GM19328 (cell line): ENCODE results near the gene MACROD2.
"Not testable (repeated sequence)": the region's sequence is repeated elsewhere in the genome, so short reads cannot be mapped to it uniquely, and the experiment has no call there.

ENCODE experiments used
- ATAC-seq: cut with Tn5 transposase; IDR thresholded peaks from one replicate; pipeline ENCODE4 v1.9.1; 2021; ENCODE audit warnings: mild to moderate bottlenecking, moderate library complexity; ENCODE audit not compliant: unreplicated experiment

Gene MACROD2

GRCh38 chr20:15930311-15931305 is 1935.3 kb downstream of the MACROD2 start:
- ATAC-seq: no peak

GRCh38 chr20:15931897-15932296 is 1936.6 kb downstream of the MACROD2 start:
- ATAC-seq: no peak

- peak; percentile 74 for ATAC-seq
These were observed 1941.9 kb downstream of the MACROD2 start for GRCh38 chr20:15937179-15937578.

- no peak for ATAC-seq
These were observed 1943.5 kb downstream of the MACROD2 start for GRCh38 chr20:15938847-15939246.

GRCh38 chr20:15940127-15940526 is 1944.8 kb downstream of the MACROD2 start:
- ATAC-seq: no peak

- no peak for ATAC-seq
These were observed 1946.8 kb downstream of the MACROD2 start for GRCh38 chr20:15942130-15942529.

GRCh38 chr20:15945289-15945688 is 1950.0 kb downstream of the MACROD2 start:
- no peak for ATAC-seq

GRCh38 chr20:15949391-15949790 is 1954.1 kb downstream of the MACROD2 start:
- no peak for ATAC-seq

- no peak for ATAC-seq
These were observed 1956.3 kb downstream of the MACROD2 start for GRCh38 chr20:15951658-15952057.

GRCh38 chr20:15958142-15958541 is 1962.8 kb downstream of the MACROD2 start:
- no peak for ATAC-seq

GRCh38 chr20:15965165-15965564 is 1969.8 kb downstream of the MACROD2 start:
- no peak for ATAC-seq

GRCh38 chr20:15967334-15967733 is 1972.0 kb downstream of the MACROD2 start:
- ATAC-seq: no peak

- no peak for ATAC-seq
These were observed 1980.9 kb downstream of the MACROD2 start for GRCh38 chr20:15976047-15976736.

GRCh38 chr20:15977026-15977425 is 1981.7 kb downstream of the MACROD2 start:
- ATAC-seq: no peak

- no peak for ATAC-seq
These were observed 1982.4 kb downstream of the MACROD2 start for GRCh38 chr20:15977758-15978157.

GRCh38 chr20:15985494-15986368 is 1990.4 kb downstream of the MACROD2 start:
- not testable (repeated sequence) for ATAC-seq

- ATAC-seq: peak; percentile 83
These were observed 1991.4 kb downstream of the MACROD2 start for GRCh38 chr20:15986690-15987089.

- ATAC-seq: no peak
These were observed 1996.0 kb downstream of the MACROD2 start for GRCh38 chr20:15991279-15991678.

GRCh38 chr20:15992564-15992963 is 1997.2 kb downstream of the MACROD2 start:
- ATAC-seq: no peak

GRCh38 chr20:16000112-16000511 is 2004.8 kb downstream of the MACROD2 start:
- ATAC-seq: no peak

GRCh38 chr20:16001286-16001685 is 2006.0 kb downstream of the MACROD2 start:
- ATAC-seq: no peak
